SK-N-SH (cell line): ENCODE results near the gene SPTB.

Source experiments
- MAX ChIP-seq: IDR thresholded peaks from 2 replicates; pipeline ENCODE4 v1.4.0; 2012; ENCODE audit warnings: low read depth
- MXI1 ChIP-seq: IDR thresholded peaks from 2 replicates; pipeline ENCODE4 v1.6.1; 2012; ENCODE audit warnings: mild to moderate bottlenecking, low read depth, low read length, improper control_type of control experiment
- TEAD4 ChIP-seq: IDR thresholded peaks from 2 replicates; pipeline ENCODE4 v1.4.0; 2012; ENCODE audit warnings: mild to moderate bottlenecking, borderline replicate concordance; ENCODE audit not compliant: insufficient read depth
- TF ChIP-seq, protein P1 (sequence below): fragments of 200-600 bp; sonication (generic); IDR thresholded peaks from 2 replicates; pipeline ENCODE4 v1.6.1; 2017; ENCODE audit warnings: antibody characterized with exemption, mild to moderate bottlenecking, moderate library complexity

GRCh38 chr14:64725261-64725815 is 154.4 kb downstream of the SPTB start:
- TF ChIP-seq MAX: no peak
- TF ChIP-seq, protein P1, sequence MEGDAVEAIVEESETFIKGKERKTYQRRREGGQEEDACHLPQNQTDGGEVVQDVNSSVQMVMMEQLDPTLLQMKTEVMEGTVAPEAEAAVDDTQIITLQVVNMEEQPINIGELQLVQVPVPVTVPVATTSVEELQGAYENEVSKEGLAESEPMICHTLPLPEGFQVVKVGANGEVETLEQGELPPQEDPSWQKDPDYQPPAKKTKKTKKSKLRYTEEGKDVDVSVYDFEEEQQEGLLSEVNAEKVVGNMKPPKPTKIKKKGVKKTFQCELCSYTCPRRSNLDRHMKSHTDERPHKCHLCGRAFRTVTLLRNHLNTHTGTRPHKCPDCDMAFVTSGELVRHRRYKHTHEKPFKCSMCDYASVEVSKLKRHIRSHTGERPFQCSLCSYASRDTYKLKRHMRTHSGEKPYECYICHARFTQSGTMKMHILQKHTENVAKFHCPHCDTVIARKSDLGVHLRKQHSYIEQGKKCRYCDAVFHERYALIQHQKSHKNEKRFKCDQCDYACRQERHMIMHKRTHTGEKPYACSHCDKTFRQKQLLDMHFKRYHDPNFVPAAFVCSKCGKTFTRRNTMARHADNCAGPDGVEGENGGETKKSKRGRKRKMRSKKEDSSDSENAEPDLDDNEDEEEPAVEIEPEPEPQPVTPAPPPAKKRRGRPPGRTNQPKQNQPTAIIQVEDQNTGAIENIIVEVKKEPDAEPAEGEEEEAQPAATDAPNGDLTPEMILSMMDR: no peak
- TF ChIP-seq MXI1: no peak
- no peak for TF ChIP-seq TEAD4
